ENCODE data around the gene ZNF417. TPM values are rescaled to one million over a fixed set of nuclear protein-coding genes. Genes with fewer than 3 reads are reported as not detected.
"Not testable (repeated sequence)": the region's sequence is repeated elsewhere in the genome, so short reads cannot be mapped to it uniquely, and the experiment has no call there.

Gene ZNF417
- total and polyA plus RNA-seq, 2 of the 13 experiments (the other 11 are each of a cell fraction or from before 2014, with no cell fraction given), result 2.9 to 13.7 TPM

DNA sequence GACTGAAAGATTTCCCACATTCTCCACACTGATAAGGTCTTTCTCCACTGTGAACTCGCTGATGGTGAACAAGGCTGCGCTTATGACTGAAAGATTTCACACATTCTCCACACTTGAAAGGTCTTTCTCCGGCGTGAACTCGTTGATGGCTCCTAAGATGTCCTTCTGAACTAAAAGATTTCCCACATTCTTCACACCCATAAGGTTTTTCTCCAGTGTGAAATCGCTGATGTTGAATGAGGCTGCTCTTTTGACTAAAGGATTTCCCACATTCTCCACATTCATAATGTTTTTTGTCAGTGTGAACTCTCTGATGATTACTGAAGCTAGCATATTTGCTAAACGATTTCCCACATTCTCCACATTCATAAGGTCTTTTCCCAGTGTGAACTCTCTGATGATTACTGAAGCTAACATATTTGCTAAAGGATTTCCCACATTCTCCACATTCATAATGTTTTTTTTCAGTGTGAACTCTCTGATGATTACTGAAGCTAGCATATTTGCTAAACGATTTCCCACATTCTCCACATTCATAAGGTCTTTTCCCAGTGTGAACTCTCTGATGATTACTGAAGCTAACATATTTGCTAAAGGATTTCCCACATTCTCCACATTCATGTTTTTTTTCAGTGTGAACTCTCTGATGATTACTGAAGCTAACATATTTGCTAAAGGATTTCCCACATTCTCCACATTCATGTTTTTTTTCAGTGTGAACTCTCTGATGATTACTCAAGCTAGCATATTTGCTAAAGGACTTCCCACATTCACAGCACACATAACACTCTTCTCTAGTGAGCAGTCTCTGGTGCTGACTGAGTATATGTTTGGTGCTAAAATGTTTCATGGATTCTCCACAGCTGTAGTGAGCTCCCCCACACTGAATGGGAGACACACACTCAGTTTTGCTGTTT is 42.3 kb downstream of the ZNF417 start:
- in situ Hi-C loops (cut with HindIII; ENCODE audit: extremely low pct_ligation_motif_present, low pct_unique_long_range_greater_than_20kb); H3K79me2 ChIP-seq (ENCODE audit: insufficient read depth, low read length); H3K4me2 ChIP-seq (ENCODE audit: low read depth, low read length); intact Hi-C loops (cut with micrococcal nuclease; ENCODE audit: unreplicated experiment); BruUV-seq (replicated peaks); H3K9ac ChIP-seq (ENCODE audit: insufficient read depth, low read depth, low read length); H4K20me1 ChIP-seq (ENCODE audit: insufficient read depth, low read length); H3K36me3 ChIP-seq (replicated peaks in 1 of 2; ENCODE audit: control insufficient read depth in 1 of 2, insufficient read depth in 2 of 2, low read length in 2 of 2); H3K4me3 ChIP-seq (replicated peaks in 1 of 3; ENCODE audit: insufficient read depth in 1 of 3, low read depth in 2 of 3, low read length in 3 of 3); H3K4me1 ChIP-seq (ENCODE audit: insufficient read depth, low read length); CTCF ChIA-PET (ENCODE audit: low intra/inter-chr PET ratio, low total read pairs); H2AFZ ChIP-seq (ENCODE audit: low read length); H3K27me3 ChIP-seq (ENCODE audit: control insufficient read depth in 1 of 2, insufficient read depth in 2 of 2, low read length in 2 of 2); POLR2A ChIA-PET; FAIRE-seq; H3K9me3 ChIP-seq (ENCODE audit: low read length): not testable (repeated sequence)
- H3K27ac ChIP-seq (ENCODE audit: extremely low read length, insufficient read depth, low read length), result peak overlapping the region; percentile 51
- ATAC-seq (peak; percentile 51), DNase-seq (ENCODE audit: low spot score) (peak; percentile 46)
- TF ChIP-seq TBX3 (IDR thresholded peaks at IDR 0.05; ENCODE audit: borderline replicate concordance), result peak; percentile 63; the same call in 1 of the 2 replicates
- TF ChIP-seq, protein P1, sequence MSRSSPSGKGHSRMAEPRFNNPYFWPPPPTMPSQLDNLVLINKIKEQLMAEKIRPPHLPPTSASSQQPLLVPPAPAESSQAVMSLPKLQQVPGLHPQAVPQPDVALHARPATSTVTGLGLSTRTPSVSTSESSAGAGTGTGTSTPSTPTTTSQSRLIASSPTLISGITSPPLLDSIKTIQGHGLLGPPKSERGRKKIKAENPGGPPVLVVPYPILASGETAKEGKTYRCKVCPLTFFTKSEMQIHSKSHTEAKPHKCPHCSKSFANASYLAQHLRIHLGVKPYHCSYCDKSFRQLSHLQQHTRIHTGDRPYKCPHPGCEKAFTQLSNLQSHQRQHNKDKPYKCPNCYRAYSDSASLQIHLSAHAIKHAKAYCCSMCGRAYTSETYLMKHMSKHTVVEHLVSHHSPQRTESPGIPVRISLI (CRISPR knock-in tag; IDR thresholded peaks at IDR 0.05; ENCODE audit: borderline replicate concordance), result peak; percentile 47; the same call in 1 of the 2 replicates
- 0 out of 2 replicates have a peak, but pooled peaks have one; percentile 25 for TF ChIP-seq TBX2 (CRISPR knock-in tag; IDR thresholded peaks at IDR 0.05; ENCODE audit: borderline replicate concordance)
- TF ChIP-seq, protein P2, sequence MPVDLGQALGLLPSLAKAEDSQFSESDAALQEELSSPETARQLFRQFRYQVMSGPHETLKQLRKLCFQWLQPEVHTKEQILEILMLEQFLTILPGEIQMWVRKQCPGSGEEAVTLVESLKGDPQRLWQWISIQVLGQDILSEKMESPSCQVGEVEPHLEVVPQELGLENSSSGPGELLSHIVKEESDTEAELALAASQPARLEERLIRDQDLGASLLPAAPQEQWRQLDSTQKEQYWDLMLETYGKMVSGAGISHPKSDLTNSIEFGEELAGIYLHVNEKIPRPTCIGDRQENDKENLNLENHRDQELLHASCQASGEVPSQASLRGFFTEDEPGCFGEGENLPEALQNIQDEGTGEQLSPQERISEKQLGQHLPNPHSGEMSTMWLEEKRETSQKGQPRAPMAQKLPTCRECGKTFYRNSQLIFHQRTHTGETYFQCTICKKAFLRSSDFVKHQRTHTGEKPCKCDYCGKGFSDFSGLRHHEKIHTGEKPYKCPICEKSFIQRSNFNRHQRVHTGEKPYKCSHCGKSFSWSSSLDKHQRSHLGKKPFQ (CRISPR knock-in tag; IDR thresholded peaks at IDR 0.05; ENCODE audit: insufficient replicate concordance), result peak; percentile 99
- TF ChIP-seq, protein P3, sequence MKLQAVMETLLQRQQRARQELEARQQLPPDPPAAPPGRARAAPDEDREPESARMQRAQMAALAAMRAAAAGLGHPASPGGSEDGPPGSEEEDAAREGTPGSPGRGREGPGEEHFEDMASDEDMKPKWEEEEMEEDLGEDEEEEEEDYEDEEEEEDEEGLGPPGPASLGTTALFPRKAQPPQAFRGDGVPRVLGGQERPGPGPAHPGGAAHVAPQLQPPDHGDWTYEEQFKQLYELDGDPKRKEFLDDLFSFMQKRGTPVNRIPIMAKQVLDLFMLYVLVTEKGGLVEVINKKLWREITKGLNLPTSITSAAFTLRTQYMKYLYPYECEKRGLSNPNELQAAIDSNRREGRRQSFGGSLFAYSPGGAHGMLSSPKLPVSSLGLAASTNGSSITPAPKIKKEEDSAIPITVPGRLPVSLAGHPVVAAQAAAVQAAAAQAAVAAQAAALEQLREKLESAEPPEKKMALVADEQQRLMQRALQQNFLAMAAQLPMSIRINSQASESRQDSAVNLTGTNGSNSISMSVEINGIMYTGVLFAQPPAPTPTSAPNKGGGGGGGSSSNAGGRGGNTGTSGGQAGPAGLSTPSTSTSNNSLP (IDR thresholded peaks at IDR 0.05; ENCODE audit: low read depth, low read length), result peak; percentile 37; the same call in 1 of the 2 replicates
- TF ChIP-seq TCF7 (IDR thresholded peaks at IDR 0.05; ENCODE audit: low read depth), result peak; percentile 33; the same call in 1 of the 2 replicates
- WGBS (ENCODE audit: low lambda C conversion rate), result 72% methylated on average over 8 of the region's 8 CpGs

Data from HepG2 (cell line).